GM21423 (cell line): Measurements from ENCODE around the gene OSCAR.
"Not testable (repeated sequence)": the region's sequence is repeated elsewhere in the genome, so short reads cannot be mapped to it uniquely, and the experiment has no call there.

ENCODE experiments used
- ATAC-seq: cut with Tn5 transposase; IDR thresholded peaks from one replicate; pipeline ENCODE4 v1.9.1; 2021; ENCODE audit warnings: mild to moderate bottlenecking, moderate library complexity; ENCODE audit not compliant: unreplicated experiment

Gene OSCAR

DNA sequence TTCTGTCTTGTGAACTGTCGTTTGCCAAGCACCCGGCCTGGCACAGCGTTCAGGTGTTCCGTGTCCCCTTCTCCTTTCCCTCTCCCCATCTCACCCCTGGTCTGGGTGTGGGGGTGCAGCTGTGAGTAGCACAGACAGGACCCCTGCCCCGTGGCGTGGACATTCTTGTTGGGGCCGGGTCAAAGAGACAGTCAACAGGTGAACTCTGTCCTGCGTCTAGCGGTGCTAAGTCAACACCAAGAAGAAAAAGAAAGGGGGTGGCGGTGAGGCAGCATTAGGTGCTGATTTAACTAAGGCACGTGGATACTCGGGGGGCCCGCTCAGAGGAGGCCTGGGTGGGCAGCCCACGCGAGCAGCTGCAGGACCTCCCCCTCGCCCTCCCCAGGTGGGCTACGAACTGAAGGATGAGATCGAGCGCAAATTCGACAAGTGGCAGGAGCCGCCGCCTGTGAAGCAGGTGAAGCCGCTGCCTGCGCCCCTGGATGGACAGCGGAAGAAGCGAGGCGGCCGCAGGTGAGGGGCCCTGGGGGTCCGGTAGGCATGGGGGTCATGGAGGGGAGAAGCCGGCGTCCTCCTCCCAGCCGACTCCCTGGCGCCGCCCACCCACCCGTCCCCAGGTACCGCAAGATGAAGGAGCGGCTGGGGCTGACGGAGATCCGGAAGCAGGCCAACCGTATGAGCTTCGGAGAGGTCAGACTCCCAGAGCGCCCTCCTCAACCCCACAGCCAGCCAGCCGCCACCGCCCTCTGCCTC is 27.3 kb upstream of the OSCAR start:
- ATAC-seq: no peak

DNA sequence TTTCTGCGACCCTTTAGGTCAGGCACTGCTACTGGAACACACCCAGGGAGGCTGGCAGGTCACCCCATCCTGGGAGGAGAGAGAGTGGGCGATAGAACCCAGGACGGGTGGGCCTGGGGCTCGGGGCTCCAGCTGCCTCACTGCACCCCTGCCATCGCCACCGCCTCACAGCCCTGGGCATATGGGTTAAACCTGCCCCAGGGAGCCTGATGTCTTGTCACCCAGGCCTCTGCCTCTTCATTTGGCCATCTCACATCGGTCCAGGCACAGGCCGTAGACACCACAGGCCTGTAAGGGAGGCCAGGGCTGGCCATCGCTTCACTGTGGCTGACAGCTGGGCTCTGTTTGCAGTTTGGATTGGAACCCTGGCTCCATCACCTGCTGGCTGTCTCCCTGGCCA is 25.1 kb upstream of the OSCAR start:
- no peak for ATAC-seq

DNA sequence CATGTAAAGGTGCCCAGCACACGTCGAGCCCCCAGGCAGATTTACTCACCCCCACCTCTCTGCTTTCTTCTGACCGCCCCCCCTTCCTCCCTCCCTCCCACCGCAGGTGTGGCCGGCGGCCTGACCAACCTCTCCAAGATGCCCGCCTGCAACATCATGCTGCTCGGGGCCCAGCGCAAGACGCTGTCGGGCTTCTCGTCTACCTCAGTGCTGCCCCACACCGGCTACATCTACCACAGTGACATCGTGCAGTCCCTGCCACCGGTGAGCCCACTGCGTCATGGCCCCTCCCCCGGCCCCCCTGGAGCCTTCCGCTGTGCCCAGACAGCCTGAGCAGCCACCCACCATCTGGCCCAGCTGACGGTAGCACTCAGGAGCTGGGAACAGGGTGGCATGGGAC is 23.8 kb upstream of the OSCAR start:
- ATAC-seq: no peak

DNA sequence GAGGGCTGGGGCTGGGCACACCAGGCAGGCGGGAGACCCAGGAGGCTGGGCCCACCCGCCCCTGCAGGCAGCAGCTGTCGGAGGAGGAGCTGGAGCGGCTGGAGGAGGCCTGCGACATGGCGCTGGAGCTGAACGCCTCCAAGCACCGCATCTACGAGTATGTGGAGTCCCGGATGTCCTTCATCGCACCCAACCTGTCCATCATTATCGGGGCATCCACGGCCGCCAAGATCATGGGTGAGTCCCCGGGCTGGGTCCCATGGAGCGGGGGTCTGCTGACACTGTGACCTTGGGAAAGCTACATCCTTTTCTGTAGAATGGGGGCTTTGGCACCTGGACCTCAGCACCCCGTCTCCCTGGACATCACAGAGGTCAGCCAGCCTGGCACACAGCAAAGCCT is 23.1 kb upstream of the OSCAR start:
- ATAC-seq: no peak

DNA sequence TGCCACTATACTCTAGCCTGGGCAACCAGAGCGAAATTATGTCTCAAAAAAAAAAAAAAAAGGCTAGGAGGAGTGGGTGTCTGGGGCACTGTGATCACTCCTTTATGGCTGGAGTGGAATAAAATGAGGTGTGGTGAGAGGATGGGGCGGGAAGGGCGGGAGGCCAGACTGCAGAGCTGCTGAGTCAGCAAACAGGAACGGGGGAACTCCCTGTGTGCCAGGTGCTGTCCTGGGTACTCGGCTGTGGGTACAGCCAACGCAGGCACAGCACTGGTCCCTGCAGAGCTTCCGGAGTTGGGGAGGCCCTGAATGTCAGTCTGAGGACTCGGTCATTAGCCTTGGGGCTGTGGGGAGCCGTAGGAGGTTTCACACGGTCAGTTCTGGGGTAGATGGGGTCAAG is 20.7 kb upstream of the OSCAR start:
- no peak for ATAC-seq

DNA sequence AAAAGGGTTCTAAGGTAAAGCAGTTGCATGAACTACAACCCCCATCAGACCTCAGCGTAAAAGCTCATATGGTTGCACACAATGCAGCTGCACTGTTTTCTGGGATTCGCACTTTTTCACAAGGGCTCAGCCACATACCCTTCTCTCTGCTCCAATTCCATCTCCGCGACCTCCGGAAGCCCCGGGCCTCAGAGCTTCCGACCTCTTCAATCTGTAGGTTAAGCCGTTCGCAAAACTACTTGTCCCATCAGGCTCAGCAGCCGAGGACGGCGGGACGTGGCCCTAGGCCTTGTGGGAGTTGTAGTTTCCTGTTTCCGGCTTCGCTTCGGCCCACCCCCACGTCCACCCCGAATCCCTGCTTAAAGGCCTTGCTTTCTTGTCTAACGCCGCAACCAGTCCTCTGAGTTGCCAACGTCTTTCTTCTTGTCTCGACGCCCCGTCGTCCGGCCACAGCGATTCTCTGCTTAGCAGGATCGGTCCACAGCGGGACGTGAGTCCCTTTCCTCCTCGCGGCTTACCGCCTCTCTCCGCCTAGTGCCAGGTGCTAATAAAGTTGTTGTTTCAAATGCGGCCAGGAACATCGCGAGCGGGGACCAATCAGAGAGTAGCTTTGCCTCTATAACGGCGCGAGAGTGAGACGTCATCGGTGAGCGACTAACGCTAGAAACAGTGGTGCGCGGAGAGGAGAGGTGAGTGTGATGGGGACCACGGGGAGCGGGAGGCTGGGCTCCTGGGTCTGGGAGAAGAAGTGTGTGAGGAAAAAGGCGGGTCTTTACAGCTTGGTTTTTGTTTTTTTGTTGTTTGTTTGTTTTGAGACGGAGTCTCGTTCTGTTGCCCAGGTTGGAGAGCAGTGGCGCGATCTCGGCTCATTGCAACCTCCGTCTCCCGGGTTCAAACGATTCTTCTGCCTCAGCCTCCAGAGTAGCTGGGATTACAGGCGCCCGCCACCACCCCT is 14.8 kb upstream of the OSCAR start, which contains the start of the genes PRPF31 and TFPT:
Gene PRPF31, plus strand, starts transcription at position 646 of the 955 bp plus-strand sequence. CDS start 2,525 bp downstream, outside the sequence.
Gene TFPT, minus strand, starts transcription at position 549 of the 955 bp plus-strand sequence. Its CDS starts 388 bp downstream, at position 161.
- peak; percentile 78 for ATAC-seq

DNA sequence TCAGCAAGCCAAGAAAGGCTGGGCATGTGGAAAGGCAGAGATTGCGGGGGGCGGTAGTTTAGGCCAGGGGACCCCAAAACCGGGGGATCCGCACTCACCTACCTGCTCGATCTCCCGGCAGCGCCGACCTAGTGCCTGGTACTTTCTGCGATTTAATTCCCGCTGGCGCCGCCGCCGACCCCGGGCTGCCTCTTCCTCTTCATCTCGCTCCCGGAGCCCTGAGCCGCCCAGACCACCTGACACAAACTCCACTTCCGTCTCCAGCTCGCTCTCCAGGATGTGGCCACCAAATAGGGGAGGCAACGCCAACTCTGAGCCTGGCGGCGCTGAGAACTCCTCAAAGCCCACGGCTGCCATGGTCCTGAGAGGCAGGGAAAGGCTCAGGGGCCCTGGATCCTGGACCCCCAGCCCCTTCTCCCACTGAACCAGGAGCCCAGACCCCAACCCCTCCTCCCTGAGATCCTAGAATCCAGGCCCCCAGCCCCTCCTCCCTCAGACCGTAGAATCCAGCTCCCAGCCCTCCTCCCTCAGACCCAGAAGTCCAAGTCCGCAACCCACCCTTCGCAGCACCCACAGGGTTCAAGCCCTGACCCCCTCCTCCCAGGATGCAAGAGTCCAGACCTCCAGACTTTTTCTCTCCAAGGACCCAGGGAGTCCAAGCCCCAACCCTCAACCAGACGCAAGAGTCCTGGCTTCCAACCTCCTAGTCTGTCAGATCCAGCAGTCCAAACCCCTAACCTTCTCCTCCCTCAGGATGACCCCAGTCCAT is 13.9 kb upstream of the OSCAR start:
- ATAC-seq: no peak

DNA sequence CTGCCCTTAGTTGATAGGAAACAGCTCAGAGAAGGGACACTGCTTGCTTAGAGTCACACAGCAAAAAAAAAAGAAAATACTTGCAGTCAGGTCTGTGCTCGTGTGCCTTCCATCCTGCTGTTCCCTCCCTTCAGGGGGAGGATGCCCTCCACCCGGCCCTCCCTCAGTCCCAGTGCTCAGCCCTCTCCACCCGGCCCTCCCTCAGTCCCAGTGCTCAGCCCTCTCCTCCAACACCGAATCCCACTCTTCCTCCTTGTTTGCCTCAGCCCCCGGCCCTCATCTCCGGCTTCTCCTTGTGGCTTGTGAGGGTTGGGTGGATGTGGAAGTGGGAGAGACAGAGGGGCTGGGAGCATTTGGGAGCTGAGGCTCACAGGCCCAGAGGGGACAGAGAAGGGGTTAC is 9.0 kb upstream of the OSCAR start:
- ATAC-seq: no peak

DNA sequence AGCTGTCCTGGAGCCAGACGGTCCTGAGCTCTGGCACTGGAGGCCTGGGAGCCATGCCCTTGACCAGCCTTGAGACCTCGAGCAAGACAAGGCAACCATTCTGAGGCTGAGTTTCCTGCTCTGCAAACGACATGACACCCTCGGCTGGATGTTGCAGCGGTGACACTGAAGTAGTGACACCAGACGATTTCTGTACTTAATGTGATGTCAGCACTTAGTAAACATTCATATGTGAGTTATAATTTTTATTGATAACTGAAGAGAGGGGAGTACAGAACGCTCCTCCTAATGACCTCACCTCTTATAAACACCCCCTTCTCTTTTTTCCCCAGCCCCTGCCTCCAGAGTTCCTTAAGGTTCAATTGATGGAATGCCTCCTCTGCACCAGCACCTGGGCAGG is 7.9 kb upstream of the OSCAR start:
- no peak for ATAC-seq

DNA sequence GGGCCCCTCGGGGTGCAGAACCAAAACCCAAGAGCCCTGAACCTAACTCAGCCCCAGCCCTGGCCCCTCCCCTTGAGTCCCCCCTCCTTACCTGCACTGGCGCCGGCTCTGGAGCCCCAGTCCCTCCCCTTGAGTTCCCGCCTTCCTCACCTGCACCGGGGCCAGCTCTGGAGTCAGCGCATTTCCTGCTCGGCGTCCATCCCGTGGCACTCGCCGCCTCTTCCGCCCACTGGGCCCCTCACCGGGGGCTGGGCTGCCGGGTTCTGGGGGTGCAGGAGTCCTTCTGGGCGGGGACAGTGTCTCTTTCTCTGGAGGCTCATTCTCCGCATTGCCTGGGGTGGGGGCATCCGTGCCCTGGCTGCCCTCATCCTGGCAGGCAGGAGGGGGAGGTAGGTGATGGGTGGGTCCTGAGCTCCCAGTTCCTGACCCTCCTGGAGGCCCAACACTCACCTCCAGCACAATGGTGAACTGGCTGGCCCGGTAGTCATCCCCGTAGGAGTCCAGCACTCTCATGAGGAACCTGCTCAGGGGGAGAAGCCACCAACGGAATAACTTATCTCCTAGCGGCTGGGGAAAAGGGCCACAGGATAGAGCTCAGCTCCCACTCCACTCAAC is 7.4 kb upstream of the OSCAR start:
- no peak for ATAC-seq

DNA sequence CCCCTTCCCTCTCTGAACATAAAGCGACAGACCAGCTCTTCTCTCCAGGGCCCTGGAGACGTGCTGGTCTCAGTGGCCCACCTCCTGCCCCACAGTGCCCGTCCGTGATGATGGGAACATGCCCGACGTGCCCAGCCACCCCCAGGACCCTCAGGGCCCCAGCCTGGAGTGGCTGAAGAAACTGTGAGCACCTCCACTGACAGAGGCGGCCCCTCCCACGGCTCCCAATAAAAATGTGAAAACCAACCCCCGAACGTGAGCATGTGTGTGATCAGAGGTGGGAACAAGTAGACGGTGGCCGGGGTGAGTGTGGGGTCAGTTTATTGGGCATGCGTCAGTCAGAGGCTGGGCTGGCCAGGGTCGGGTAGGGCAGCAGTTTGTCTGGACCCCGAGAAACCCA is 6.1 kb upstream of the OSCAR start:
- ATAC-seq: no peak

DNA sequence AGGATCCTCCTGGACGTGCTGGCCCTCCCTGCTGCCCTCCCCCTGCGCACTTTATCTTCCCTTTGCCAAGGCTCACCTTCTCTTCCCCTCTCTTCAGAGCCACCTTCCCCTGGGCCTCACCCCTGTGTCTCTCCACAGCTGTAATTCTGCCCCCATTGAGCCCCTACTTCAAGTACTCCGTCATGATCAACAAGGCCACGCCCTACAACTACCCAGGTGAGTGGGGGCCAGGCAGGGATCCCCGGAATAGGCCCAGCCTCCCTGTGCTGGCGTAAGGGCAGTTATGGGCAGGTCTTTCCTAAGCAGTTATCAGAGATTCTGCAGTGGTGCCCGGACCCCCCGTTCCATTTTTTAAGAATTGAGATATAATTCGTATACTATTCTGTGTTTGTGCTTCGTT is 5.2 kb upstream of the OSCAR start:
- ATAC-seq: no peak

DNA sequence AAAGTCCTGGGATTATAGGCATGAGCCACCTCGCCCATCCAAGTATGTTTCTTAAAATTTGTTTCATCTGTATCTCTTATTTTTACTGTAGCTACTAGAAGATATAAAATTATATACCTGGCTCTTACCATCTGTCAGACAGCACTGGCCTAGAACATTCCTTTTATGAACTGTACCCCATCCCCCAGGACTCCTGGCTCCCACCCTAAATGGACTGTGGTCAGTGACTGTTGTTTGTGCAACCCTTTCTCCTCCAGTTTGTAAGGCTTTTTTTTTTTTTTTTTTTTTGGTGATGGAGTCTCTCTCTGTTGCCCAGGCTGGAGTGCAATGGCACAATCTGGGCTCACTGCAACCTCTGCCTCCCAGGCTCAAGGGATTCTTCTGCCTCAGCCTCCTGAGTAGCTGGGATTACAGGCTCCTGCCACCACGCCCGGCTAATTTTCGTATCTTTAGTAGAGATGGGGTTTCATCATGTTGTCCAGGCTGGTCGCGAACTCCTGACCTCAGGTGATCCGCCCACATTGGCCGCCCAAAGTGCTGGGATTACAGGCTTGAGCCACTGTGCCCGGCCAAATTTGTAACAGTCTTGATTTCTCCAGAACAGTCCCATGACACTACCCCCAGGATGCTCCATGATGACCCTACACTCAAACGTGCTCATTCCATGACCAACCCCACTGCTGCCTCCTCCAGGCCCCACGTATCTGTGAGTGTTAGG is 4.6 kb upstream of the OSCAR start:
- no peak for ATAC-seq

DNA sequence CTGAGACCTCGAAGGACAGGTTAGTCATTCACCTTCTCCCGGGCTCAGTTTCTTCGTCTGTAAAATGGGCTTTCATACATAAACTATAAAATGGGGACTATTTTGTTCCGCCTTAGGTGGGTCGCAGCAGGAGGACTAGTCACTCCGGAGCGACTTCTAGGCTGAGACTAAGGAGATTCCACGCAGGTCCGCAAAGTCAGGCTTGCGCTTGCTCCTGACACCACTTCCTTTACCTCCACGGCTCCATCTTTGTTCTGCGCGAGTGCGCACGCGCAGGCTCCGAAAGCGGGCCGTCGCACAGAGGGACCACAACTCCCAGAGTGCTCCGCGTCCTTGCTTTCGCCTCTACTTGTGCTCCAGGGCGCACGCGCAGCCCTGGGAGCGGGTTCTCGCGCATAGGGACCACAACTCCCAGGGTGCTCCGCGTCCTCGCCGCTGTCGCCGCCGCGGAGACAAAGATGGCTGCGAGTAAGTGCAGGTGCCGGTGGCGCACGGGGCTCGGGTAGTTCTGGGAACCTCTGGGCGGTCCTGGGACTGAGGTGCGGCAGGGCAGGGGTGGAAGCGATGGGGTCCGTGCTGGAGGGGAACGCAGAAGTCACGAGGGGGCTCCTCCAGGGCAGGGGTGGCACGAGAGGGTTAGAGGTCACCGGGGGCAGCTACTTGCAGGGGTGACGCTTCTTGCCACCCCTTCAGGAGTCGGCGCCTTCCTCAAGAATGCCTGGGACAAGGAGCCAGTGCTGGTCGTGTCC is 2.0 kb upstream of the OSCAR start, which contains the start of gene NDUFA3:
Gene NDUFA3, plus strand, starts transcription at position 435 of the 749 bp plus-strand sequence. Its CDS starts 24 bp downstream, at position 459.
- ATAC-seq: peak; percentile 97

DNA sequence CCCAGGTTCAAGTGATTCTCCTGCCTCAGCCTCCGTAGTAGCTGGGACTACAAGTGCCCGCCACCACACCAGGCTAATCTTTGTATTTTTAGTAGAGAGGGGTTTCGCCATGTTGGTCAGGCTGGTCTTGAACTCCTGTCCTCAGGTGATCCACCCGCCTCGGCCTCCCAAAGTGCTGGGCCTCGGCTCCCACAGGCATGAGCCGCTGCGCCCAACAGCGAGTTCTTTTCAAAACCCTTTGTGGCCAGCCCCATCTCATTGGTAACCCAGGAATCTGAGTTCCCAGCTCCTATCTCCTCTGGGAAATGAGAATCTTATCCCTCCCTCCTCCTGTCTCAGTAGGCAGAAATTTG is 724 bp downstream of the OSCAR start:
- not testable (repeated sequence) for ATAC-seq

DNA sequence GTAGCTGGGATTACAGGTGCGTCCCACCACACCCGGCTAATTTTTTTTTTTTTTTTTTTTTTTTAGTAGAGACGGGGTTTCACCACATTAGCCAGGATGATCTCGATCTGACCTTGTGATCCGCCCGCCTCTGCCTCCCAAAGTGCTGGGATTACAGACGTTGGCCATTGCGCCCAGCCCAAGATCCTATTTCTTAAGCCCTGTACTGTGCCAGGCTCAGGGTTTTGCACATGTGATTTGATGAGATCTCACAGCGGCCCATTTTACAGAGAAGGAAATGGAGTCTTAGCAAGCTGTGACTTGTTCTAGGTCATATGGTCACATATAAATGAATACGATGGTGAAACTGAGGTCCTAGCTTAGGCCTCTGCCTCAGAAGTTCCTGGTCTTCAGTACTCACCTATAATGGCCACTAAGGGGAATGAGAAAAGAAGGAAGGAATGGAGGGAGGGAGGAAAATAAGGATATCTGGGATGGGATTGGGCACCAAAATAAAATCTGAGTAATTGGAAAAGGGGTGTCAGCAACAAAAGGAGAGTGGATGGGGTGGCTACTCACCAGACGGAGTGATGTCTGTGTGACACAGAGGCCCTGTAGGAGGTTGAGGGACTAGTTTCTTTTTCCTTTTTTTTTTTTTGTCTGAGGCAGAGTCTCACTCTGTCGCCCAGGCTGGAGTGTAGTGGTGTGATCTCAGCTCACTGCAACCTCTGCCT is 1.3 kb downstream of the OSCAR start:
- ATAC-seq: no peak

DNA sequence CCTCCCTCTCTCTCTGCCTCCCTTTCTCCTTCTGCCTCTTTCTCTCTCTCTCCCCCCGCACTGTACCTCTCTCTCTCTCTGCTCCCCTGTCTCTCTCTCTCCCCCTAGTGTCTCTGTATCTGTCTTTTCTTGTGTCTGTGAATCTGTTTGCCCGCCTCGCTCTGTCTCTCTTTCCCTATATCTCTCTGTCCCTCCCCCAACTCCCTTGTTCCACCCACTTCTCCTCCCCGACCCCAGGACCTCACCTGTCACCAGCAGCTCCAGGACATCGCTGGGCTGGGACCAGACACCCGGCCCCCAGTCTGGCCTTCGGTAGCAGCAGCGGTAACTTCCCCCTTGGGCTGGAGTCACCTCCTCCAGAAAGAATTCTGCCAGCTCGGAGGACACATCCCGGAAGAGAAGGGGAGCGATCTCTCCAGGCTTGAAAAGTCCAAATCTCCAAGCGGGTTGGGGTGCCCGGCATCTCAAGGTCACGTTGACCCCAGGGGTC is 3.9 kb downstream of the OSCAR start:
- no peak for ATAC-seq

DNA sequence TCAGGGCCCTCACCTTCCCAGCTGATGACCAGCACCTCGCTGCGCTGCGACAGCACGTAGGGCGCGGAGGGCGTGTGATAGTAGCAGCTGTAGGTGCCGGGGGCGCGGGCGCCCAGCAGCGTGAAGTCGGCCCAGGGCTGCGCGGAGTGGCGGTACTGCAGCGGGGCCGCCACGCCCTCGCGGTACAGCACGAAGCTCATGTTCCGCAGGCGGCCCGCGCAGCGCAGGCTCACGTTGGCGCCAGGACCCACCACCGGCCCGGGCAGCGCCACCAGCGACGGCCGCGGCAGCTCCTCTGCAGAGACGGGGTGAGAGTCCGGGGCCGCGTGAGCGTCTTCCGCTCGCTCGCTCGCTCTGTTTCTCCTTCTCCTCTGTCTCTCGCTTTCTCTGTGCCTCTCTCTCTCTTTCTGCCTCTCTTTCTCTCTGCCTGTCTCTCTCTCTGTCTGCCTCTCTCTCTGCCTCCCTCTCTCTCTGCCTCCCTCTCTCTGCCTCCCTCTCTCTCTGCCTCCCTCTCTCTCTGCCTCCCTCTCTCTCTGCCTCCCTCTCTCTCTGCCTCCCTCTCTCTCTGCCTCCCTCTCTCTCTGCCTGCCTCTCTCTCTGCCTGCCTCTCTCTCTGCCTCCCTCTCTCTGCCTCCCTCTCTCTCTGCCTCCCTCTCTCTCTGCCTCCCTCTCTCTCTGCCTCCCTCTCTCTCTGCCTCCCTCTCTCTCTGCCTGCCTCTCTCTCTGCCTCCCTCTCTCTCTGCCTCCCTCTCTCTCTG is 4.6 kb downstream of the OSCAR start:
- not testable (repeated sequence) for ATAC-seq
